HepG2 (cell line): ENCODE results near the gene USP40. TPM values are rescaled to one million over a fixed set of nuclear protein-coding genes. Genes with fewer than 3 reads are reported as not detected.

Experiments
- ATAC-seq: fragments of 200-7000 bp; cut with Tn5 transposase; 3 replicates; pipeline ENCODE4 v1.9.1; 2020; ENCODE audit warnings: mild to moderate bottlenecking, moderate library complexity
- BruUV-seq: library from RNA; stranded (reverse); fragments of 400-500 nt; replicated peaks from 2 replicates; lab custom pipeline; 2021; lab: Mats Ljungman, UMichigan
- CTCF ChIA-PET: fragments of 300-600 bp; formaldehyde crosslinking; extraction: SDS; loops from one replicate; lab custom pipeline; 2021; ENCODE audit warnings: low total read pairs, inconsistent platforms, low intra/inter-chr PET ratio; lab: Yijun Ruan, JAX
- POLR2A ChIA-PET: fragments of 350-600 bp; sonication (Branson Sonifier 250); formaldehyde crosslinking; loops from one replicate; lab custom pipeline; 2020; ENCODE audit warnings: antibody characterized with exemption, inconsistent platforms; lab: Yijun Ruan, JAX
- DNase-seq: peaks from one replicate; pipeline ENCODE4 v3.0.0-alpha.2; 2015; ENCODE audit warnings: low spot score
- FAIRE-seq: peaks from 3 replicates; lab custom pipeline; 2011; peaks lifted over from hg19 to GRCh38; lab: Jason Lieb, UNC
- H2AFZ ChIP-seq: one replicate; pipeline ENCODE4 v1.6.1; 2011; ENCODE audit warnings: low read length, inconsistent platforms
- H3K27ac ChIP-seq: fragments of 300-600 bp; 3 replicates; pipeline ENCODE4 v1.8.0; 2011; ENCODE audit warnings: mixed run types, mild to moderate bottlenecking, mixed read lengths, low read length, inconsistent platforms; ENCODE audit not compliant: insufficient read depth; ENCODE audit errors: extremely low read length
- H3K27me3 ChIP-seq, 2 experiments: fragments of 200-600 bp in 1 of 2; 2 replicates in 1 of 2; 3 replicates in 1 of 2; pipeline versions ENCODE4 v1.6.0 to v1.8.0; 2011; ENCODE audit warnings: low read length in 2 of 2, mild to moderate bottlenecking in 2 of 2, moderate library complexity in 2 of 2, inconsistent platforms in 1 of 2; ENCODE audit not compliant: insufficient read depth in 2 of 2, control insufficient read depth in 1 of 2
- H3K36me3 ChIP-seq, 2 experiments: fragments of 200-600 bp in 1 of 2; replicated peaks in 1 of 2; 2 replicates in 1 of 2; 3 replicates in 1 of 2; pipeline versions ENCODE4 v1.5.1 to v1.8.0; 2011; ENCODE audit warnings: low read length in 2 of 2, inconsistent platforms in 1 of 2; ENCODE audit not compliant: insufficient read depth in 2 of 2, control insufficient read depth in 1 of 2
- H3K4me1 ChIP-seq: 2 replicates; pipeline ENCODE4 v1.5.1; 2012; ENCODE audit warnings: low read length, inconsistent platforms; ENCODE audit not compliant: insufficient read depth
- H3K4me2 ChIP-seq: 2 replicates; pipeline ENCODE4 v1.6.0; 2011; ENCODE audit warnings: low read depth, low read length, inconsistent platforms
- H3K4me3 ChIP-seq, 3 experiments: fragments of 200-600 bp in 1 of 3; sonication (generic), shearing (Covaris generic) in 1 of 3; replicated peaks in 1 of 3; 2 replicates each; pipeline ENCODE4 v1.5.1; 2011 to 2016; ENCODE audit warnings: low read length in 3 of 3, inconsistent platforms in 2 of 3, low read depth in 2 of 3, mild to moderate bottlenecking in 2 of 3, control low read depth in 1 of 3, mixed read lengths in 1 of 3; ENCODE audit not compliant: insufficient read depth in 1 of 3
- H3K79me2 ChIP-seq: one replicate; pipeline ENCODE4 v1.6.1; 2011; ENCODE audit warnings: low read length, inconsistent platforms; ENCODE audit not compliant: insufficient read depth
- H3K9ac ChIP-seq: 2 replicates; pipeline ENCODE4 v1.6.0; 2011; ENCODE audit warnings: mild to moderate bottlenecking, low read depth, low read length, inconsistent platforms; ENCODE audit not compliant: insufficient read depth
- H3K9me3 ChIP-seq: 2 replicates; pipeline ENCODE4 v1.5.1; 2012; ENCODE audit warnings: mild to moderate bottlenecking, low read length
- H4K20me1 ChIP-seq: 2 replicates; pipeline ENCODE4 v1.6.0; 2011; ENCODE audit warnings: inconsistent platforms, mild to moderate bottlenecking, low read length, moderate library complexity; ENCODE audit not compliant: insufficient read depth
- EED ChIP-seq: sonication (generic); formaldehyde crosslinking; IDR thresholded peaks from 2 replicates; pipeline ENCODE4 v1.5.0; 2020; ENCODE audit warnings: mild to moderate bottlenecking, missing genetic modification reagents
- MYC ChIP-seq: sonication (generic); formaldehyde crosslinking; IDR thresholded peaks from 2 replicates; pipeline ENCODE4 v1.9.0; 2021; ENCODE audit warnings: missing genetic modification reagents, borderline replicate concordance
- STAT6 ChIP-seq: sonication (generic); formaldehyde crosslinking; IDR thresholded peaks from 2 replicates; pipeline ENCODE4 v1.4.0; 2020; ENCODE audit warnings: missing genetic modification reagents, mild to moderate bottlenecking, borderline replicate concordance
- TAF1 ChIP-seq: sonication (generic); formaldehyde crosslinking; IDR thresholded peaks from 2 replicates; pipeline ENCODE4 v1.4.0; 2020; ENCODE audit warnings: missing genetic modification reagents
- TAF15 ChIP-seq: fragments of 200-400 bp; formaldehyde crosslinking; IDR thresholded peaks from one replicate; pipeline ENCODE4 v1.6.1; 2018; ENCODE audit warnings: mild to moderate bottlenecking, low read depth, low read length; ENCODE audit not compliant: poor library complexity, severe bottlenecking
- TARDBP ChIP-seq: sonication (generic); formaldehyde crosslinking; IDR thresholded peaks from 2 replicates; pipeline ENCODE4 v1.8.0; 2022; ENCODE audit warnings: mild to moderate bottlenecking, missing genetic modification reagents
- ZNF292 ChIP-seq: sonication (generic); formaldehyde crosslinking; IDR thresholded peaks from 2 replicates; pipeline ENCODE4 v1.8.1; 2022; ENCODE audit warnings: mild to moderate bottlenecking, low read depth, missing genetic modification reagents, borderline replicate concordance
- WGBS: methylation state at CpG from one replicate; pipeline ENCODE4 v1.1.6; 2017; ENCODE audit warnings: low lambda C conversion rate; 5-methylcytosine and 5-hydroxymethylcytosine counted together
- in situ Hi-C: cut with HindIII; loops from 2 replicates; pipeline ENCODE4 v1.10.0; 2017; ENCODE audit warnings: low pct_unique_long_range_greater_than_20kb; ENCODE audit not compliant: extremely low pct_ligation_motif_present
- intact Hi-C: fragments of 100-400 bp; cut with micrococcal nuclease; formaldehyde crosslinking; loops from one replicate; pipeline ENCODE4 v1.10.0; 2022; ENCODE audit not compliant: unreplicated experiment
- polyA plus RNA-seq, 8 experiments: library from polyadenylated mRNA; depleted of rRNA in 3 of 8; stranded (reverse) in 7 of 8; unstranded in 1 of 8; fragments of >200 nt; fragmentation: Illumina TruSeq in 4 of 8; extraction: Trizol in 4 of 8; gene quantifications; 2 replicates each; pipeline versions ENCODE4 v1.2.1 to v1.2.3, GENCODE V29; 2011 to 2016; ENCODE audit warnings: low read depth in 4 of 8, missing spikeins in 1 of 8, mixed read lengths in 1 of 8; ENCODE audit not compliant: insufficient read depth in 1 of 8
- total RNA-seq, 5 experiments: library from RNA; depleted of rRNA; stranded (reverse); fragments of >200 nt; fragmentation: Illumina TruSeq; extraction: Trizol; gene quantifications; 2 replicates each; pipeline ENCODE4 v1.2.3, GENCODE V29; 2016; ENCODE audit warnings: low read depth in 1 of 5

USP40 gene
- total and polyA plus RNA-seq, 2 of the 13 experiments (the other 11 are each of a cell fraction or from before 2014, with no cell fraction given), result 41.0 to 46.3 TPM

DNA sequence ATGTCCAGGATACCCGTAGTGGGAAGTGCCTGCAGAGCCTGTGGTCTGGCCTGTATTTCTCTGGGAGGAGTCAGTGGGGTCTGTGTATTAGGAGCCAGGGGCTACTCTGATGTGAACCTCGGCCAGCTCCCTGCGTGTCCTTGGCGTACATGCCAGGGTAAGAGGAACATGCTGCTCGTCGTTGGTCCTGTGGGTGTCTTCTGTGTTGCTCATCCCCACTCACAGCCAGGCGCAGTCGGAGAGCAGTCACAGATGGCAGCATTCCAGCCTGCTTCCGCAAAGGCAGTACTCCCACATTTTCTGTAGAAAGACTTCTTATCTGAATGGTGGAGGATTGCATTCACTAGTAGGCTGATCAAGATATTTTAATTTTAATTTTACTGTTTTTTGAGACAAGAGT, 127.4 kb downstream of the USP40 start:
- CTCF ChIA-PET, result no interaction called here
- no peaks in the 10 kb centered on the region for H3K79me2 ChIP-seq
- peaks cover 3% of the 10 kb centered on the region; the same call in 1 of the 2 replicates for H4K20me1 ChIP-seq
- H3K4me3 ChIP-seq, result no peak overlapping the region
- H2AFZ ChIP-seq, result no peak overlapping the region
- no TSS peak for BruUV-seq
- H3K4me1 ChIP-seq, result no peaks in the 10 kb centered on the region
- H3K27me3 ChIP-seq, result no peaks in the 10 kb centered on the region
- POLR2A ChIA-PET, result no interaction called here
- peaks cover 34 to 58% of the 10 kb centered on the region in 2 experiments for H3K36me3 ChIP-seq
- H3K9me3 ChIP-seq, result no peaks in the 10 kb centered on the region
- FAIRE-seq (no peak), ATAC-seq (no peak), DNase-seq (no peak)
- intact Hi-C loops (no loop called here), in situ Hi-C loops (no loop called here)
- H3K9ac ChIP-seq, result no peak overlapping the region
- no peak for TF ChIP-seq STAT6 (CRISPR knock-in tag)
- no peak for TF ChIP-seq MYC (CRISPR knock-in tag)
- no peak for TF ChIP-seq TARDBP (CRISPR knock-in tag)
- TF ChIP-seq ZNF292, result no peak
- no peak for TF ChIP-seq TAF15
- TF ChIP-seq TAF1 (CRISPR knock-in tag), result no peak
- TF ChIP-seq EED (CRISPR knock-in tag), result no peak
- 98% methylated on average over 7 of the region's 9 CpGs for WGBS
- H3K4me2 ChIP-seq, result no peak overlapping the region
- H3K27ac ChIP-seq, result no peak overlapping the region
